ENCODE measurements around the gene CNIH1.
"Not testable (repeated sequence)": the region's sequence is repeated elsewhere in the genome, so short reads cannot be mapped to it uniquely, and the experiment has no call there.

CNIH1 gene

DNA sequence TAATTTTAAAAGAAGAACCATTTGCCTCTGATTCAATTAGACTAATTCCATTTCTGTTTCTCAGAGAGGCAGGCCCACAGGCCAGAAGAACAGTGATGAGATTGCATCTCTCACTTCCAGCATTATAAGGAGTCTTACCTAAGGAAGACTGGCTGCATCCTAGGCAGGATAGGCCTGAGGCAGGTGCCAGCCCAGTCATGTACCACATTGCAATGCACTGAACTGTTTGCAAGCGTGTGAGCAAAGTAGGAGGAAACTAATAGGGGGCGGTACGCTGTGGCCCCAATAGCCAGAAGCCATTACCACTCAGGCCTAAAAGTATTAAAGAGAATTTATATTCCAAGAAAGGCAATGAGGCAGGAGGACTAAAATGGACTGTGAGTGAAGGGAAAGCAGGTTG is 12.1 kb upstream of the CNIH1 start:
- TF ChIP-seq POLR2A (IDR thresholded peaks at IDR 0.05; ENCODE audit: low read depth, low read length) (no peak), TAF1 (IDR thresholded peaks at IDR 0.05; ENCODE audit: low read depth, low read length) (no peak), POU2F2 (IDR thresholded peaks at IDR 0.05; ENCODE audit: low read depth, low read length) (no peak), POLR2AphosphoS5 (IDR thresholded peaks at IDR 0.05; ENCODE audit: low read depth, low read length) (no peak), SPI1 (IDR thresholded peaks at IDR 0.05; ENCODE audit: low read depth, low read length) (no peak), PAX5 (IDR thresholded peaks at IDR 0.05; ENCODE audit: insufficient read depth, low read length, severe bottlenecking) (no peak)
- FAIRE-seq, result no peak
- no peak for DNase-seq (ENCODE audit: insufficient read length, low spot score)

DNA sequence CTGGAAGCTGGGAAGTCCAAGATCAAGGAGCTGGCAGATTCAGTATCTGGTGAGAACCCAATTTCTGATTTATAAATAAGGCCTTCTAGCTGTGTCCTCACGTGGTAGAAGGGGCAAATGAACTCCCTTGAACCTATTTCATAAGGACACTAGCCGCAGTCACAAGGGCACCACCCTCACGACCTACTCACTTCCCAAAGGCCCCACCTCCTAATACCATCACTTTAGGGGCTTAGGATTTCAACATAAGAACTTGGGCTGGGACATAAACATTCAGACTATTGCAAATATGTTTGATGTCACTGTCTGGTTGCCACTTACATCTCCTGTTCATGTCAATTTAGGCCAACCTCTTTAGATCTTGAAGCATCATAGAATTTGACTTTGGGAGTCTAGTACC is 10.8 kb upstream of the CNIH1 start:
- TF ChIP-seq POLR2A (IDR thresholded peaks at IDR 0.05; ENCODE audit: low read depth, low read length) (no peak), POLR2AphosphoS5 (IDR thresholded peaks at IDR 0.05; ENCODE audit: low read depth, low read length) (no peak), PAX5 (IDR thresholded peaks at IDR 0.05; ENCODE audit: insufficient read depth, low read length, severe bottlenecking) (no peak), POU2F2 (IDR thresholded peaks at IDR 0.05; ENCODE audit: low read depth, low read length) (no peak), TAF1 (IDR thresholded peaks at IDR 0.05; ENCODE audit: low read depth, low read length) (no peak), SPI1 (IDR thresholded peaks at IDR 0.05; ENCODE audit: low read depth, low read length) (no peak)
- FAIRE-seq (no peak), DNase-seq (ENCODE audit: insufficient read length, low spot score) (no peak)

DNA sequence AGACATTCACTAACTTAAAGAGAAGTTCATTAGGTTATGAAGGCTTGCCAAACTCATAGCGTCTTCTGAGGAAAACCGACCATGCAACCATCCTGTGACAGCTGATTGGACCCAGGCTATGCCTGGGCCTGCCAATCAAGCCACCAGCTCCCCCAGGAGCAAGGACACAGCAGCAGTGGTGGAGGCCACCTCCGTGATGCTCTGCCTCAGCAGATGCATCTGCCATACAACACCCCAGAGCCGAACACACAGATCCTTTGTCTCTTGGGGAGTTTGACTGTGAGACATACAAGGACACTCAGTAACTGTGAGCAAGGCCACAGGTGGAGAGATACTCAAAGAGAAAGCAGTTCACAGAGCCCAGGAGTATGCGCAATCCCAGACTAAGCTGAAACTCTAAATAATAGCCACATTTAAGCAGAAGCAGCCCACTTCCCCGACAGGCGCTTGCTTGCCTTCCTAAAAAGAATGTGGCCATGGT is 10.0 kb upstream of the CNIH1 start:
- DNase-seq (ENCODE audit: insufficient read length, low spot score) (no peak), FAIRE-seq (peak; percentile 16)
- no peak for TF ChIP-seq POLR2AphosphoS5 (IDR thresholded peaks at IDR 0.05; ENCODE audit: low read depth, low read length)
- TF ChIP-seq POLR2A (IDR thresholded peaks at IDR 0.05; ENCODE audit: low read depth, low read length), result no peak

DNA sequence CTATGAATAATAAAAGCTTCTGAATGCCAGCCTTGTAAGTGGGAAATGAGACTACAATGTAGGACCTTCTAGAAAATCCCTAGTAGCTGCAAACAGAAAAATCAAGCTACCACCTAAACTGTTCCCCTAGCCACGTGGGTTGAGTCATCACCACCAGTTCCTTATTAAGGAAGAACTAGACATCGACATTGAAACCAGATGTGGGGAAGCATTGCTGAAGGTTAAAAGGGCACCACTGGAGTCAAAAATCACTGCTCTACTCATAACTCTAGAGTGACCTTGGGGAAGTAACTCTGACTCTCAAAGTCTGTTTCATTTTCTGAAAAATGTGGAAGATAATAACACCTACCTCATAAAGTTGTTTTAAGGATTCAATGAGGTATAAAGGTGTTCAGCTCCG is 9.4 kb upstream of the CNIH1 start:
- FAIRE-seq (no peak), DNase-seq (ENCODE audit: insufficient read length, low spot score) (no peak)
- TF ChIP-seq POLR2A (IDR thresholded peaks at IDR 0.05; ENCODE audit: low read depth, low read length) (no peak), PAX5 (IDR thresholded peaks at IDR 0.05; ENCODE audit: insufficient read depth, low read length, severe bottlenecking) (no peak), SPI1 (IDR thresholded peaks at IDR 0.05; ENCODE audit: low read depth, low read length) (peak; percentile 64), POLR2AphosphoS5 (IDR thresholded peaks at IDR 0.05; ENCODE audit: low read depth, low read length) (no peak), POU2F2 (IDR thresholded peaks at IDR 0.05; ENCODE audit: low read depth, low read length) (no peak)

DNA sequence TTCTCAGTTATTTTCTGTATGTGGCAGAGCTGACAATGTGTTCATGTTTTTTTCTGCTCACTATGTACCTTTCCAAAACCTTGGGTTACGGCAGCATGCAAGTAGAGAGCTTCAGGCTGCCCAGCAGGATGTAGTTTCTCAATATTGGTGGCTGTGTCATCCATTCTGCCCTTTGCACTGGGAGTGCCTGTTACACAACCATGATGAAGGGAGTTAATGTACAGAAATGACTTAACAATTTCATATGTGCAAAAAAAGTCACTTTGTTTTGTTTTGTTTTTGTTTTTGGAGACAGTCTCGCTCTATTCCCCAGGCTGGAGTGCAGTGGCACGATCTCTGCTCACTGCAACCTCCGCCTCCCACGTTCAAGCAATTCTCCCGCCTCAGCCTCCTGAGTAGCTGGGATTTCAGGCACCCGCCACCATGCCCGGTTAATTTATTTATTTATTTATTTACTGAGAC is 6.1 kb upstream of the CNIH1 start:
- FAIRE-seq (no peak), DNase-seq (ENCODE audit: insufficient read length, low spot score) (no peak)
- no peak for TF ChIP-seq POLR2AphosphoS5 (IDR thresholded peaks at IDR 0.05; ENCODE audit: low read depth, low read length)
- no peak for TF ChIP-seq POLR2A (IDR thresholded peaks at IDR 0.05; ENCODE audit: low read depth, low read length)
- no peak for TF ChIP-seq PAX5 (IDR thresholded peaks at IDR 0.05; ENCODE audit: insufficient read depth, low read length, severe bottlenecking)

DNA sequence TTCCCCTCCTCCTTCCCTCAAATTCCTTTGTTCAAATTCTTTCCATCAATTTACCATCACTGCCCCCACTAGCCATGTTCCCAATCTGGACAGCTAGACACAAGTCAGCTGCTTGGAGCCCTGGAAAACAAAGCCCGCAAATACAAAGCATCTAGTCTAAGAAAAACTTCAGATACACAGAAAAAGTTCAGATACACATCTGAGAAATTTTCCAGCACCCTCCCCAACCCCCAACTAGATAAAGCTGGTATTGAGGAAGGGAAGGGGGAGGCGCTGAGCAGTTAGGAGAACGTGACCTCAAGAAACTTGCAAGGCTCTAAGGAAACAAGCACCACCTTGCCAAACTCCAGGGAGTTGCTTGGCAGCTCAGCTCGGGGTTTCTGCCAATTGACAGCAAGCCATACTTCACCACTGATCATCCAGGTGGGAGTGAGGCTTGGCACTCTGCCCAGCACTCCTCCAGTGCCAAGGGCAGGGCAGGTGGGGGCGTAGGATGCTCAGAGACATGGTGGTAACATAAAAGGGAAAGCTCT is 5.1 kb upstream of the CNIH1 start:
- TF ChIP-seq TAF1 (IDR thresholded peaks at IDR 0.05; ENCODE audit: low read depth, low read length), result no peak
- TF ChIP-seq POU2F2 (IDR thresholded peaks at IDR 0.05; ENCODE audit: low read depth, low read length), result no peak
- no peak for TF ChIP-seq SPI1 (IDR thresholded peaks at IDR 0.05; ENCODE audit: low read depth, low read length)
- TF ChIP-seq POLR2A (IDR thresholded peaks at IDR 0.05; ENCODE audit: low read depth, low read length), result no peak
- no peak for TF ChIP-seq POLR2AphosphoS5 (IDR thresholded peaks at IDR 0.05; ENCODE audit: low read depth, low read length)
- no peak for TF ChIP-seq PAX5 (IDR thresholded peaks at IDR 0.05; ENCODE audit: insufficient read depth, low read length, severe bottlenecking)
- FAIRE-seq, result no peak
- no peak for DNase-seq (ENCODE audit: insufficient read length, low spot score)

DNA sequence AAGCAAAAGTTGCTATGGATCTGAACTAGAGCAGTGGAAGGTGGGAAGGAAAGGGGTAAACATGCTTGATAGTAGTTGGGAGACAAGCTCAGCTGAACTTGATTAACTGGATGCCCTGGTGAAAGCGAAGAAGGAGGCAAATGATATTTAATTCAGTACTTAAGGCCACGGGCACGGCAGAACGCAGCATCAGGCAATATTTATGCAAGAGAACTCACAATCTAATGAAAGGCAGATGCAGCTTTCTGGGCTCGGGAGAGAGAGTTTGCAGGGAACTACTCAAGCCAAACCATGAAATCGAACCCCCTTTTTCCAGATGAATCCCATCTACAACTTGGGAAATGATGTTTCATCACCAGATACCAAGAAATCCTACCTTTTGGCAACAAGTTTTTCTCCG is 3.5 kb upstream of the CNIH1 start:
- FAIRE-seq (no peak), DNase-seq (ENCODE audit: insufficient read length, low spot score) (no peak)
- no peak for TF ChIP-seq POLR2AphosphoS5 (IDR thresholded peaks at IDR 0.05; ENCODE audit: low read depth, low read length)
- no peak for TF ChIP-seq TAF1 (IDR thresholded peaks at IDR 0.05; ENCODE audit: low read depth, low read length)
- TF ChIP-seq PAX5 (IDR thresholded peaks at IDR 0.05; ENCODE audit: insufficient read depth, low read length, severe bottlenecking), result no peak
- no peak for TF ChIP-seq POLR2A (IDR thresholded peaks at IDR 0.05; ENCODE audit: low read depth, low read length)
- TF ChIP-seq SPI1 (IDR thresholded peaks at IDR 0.05; ENCODE audit: low read depth, low read length), result no peak
- TF ChIP-seq POU2F2 (IDR thresholded peaks at IDR 0.05; ENCODE audit: low read depth, low read length), result no peak

DNA sequence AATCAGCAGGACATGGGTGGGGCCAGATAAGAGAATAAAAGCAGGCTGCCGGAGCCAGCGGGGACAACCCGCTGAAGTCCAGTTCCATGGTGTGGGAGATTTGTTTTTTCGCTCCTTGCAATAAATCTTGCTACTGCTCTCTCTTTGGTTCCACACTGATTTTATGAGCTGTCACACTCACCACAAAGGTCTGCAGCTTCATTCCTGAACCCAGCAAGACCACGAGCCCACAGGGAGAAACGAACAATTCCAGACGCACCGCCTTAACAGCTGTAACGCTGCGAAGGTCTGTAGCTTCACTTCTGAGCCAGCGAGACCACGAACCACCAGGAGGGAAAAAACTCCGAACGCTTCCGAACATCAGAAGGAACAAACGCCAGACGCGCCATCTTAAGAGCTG is 2.8 kb upstream of the CNIH1 start:
- TF ChIP-seq TAF1 (IDR thresholded peaks at IDR 0.05; ENCODE audit: low read depth, low read length) (no peak), POLR2AphosphoS5 (IDR thresholded peaks at IDR 0.05; ENCODE audit: low read depth, low read length) (no peak), SPI1 (IDR thresholded peaks at IDR 0.05; ENCODE audit: low read depth, low read length) (no peak), POU2F2 (IDR thresholded peaks at IDR 0.05; ENCODE audit: low read depth, low read length) (no peak), POLR2A (IDR thresholded peaks at IDR 0.05; ENCODE audit: low read depth, low read length) (no peak), PAX5 (IDR thresholded peaks at IDR 0.05; ENCODE audit: insufficient read depth, low read length, severe bottlenecking) (no peak)
- FAIRE-seq (no peak), DNase-seq (ENCODE audit: insufficient read length, low spot score) (no peak)

DNA sequence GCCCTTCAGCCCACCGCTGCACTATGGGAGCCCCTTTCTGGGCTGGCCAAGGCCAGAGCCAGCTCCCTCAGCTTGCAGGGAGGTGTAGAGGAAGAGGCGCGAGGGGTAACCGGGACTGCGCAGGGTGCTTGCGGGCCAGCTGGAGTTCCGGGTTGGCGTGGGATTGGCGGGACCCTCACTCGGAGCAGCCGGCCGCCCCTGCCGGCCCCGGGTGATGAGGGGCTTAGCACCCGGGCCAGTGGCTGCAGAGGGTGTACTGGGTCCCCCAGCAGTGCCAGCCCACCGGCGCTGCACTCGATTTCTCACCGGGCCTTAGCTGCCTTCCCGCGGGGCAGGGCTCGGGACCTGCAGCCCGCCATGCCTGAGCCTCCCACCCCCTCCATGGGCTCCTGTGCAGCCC is 1.8 kb upstream of the CNIH1 start:
- DNase-seq (ENCODE audit: insufficient read length, low spot score); FAIRE-seq: not testable (repeated sequence)

DNA sequence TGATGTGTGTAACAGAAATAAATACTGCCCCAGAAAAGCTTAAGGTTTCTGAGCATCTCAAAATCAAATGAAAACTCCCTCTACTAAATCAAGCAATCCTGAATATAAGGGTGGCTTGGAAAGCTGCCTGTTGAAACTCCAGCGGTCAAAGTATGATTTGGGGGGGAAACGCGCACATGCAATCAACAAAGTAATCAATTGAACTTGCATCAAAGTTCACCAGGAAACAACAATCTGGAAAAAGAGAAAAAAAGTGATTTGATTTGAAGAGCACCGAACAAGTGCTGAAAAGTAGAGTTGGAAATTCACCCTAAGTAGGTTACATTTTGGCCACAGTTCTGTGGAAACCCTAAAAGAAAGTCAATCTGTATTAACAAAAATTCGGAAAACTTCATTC is 700 bp downstream of the CNIH1 start:
- no peak for TF ChIP-seq POU2F2 (IDR thresholded peaks at IDR 0.05; ENCODE audit: low read depth, low read length)
- no peak for TF ChIP-seq POLR2AphosphoS5 (IDR thresholded peaks at IDR 0.05; ENCODE audit: low read depth, low read length)
- TF ChIP-seq SPI1 (IDR thresholded peaks at IDR 0.05; ENCODE audit: low read depth, low read length), result no peak
- TF ChIP-seq PAX5 (IDR thresholded peaks at IDR 0.05; ENCODE audit: insufficient read depth, low read length, severe bottlenecking), result no peak
- no peak for TF ChIP-seq POLR2A (IDR thresholded peaks at IDR 0.05; ENCODE audit: low read depth, low read length)
- no peak for TF ChIP-seq TAF1 (IDR thresholded peaks at IDR 0.05; ENCODE audit: low read depth, low read length)
- FAIRE-seq, result no peak

More for the DNA sequence above, 700 bp downstream of the CNIH1 start:
- no peak for DNase-seq (ENCODE audit: insufficient read length, low spot score)

All from GM12891 (cell line).